Ishikawa (cell line): ENCODE data around the gene ZNHIT3.

Experiments
- CEBPB ChIP-seq: IDR thresholded peaks from 2 replicates; pipeline ENCODE4 v1.6.1; 2012
- EGR1 ChIP-seq: IDR thresholded peaks from 2 replicates; pipeline ENCODE4 v1.6.1; 2012
- RAD21 ChIP-seq: IDR thresholded peaks from 2 replicates; pipeline ENCODE4 v1.6.1; 2012; ENCODE audit warnings: low read depth

DNA sequence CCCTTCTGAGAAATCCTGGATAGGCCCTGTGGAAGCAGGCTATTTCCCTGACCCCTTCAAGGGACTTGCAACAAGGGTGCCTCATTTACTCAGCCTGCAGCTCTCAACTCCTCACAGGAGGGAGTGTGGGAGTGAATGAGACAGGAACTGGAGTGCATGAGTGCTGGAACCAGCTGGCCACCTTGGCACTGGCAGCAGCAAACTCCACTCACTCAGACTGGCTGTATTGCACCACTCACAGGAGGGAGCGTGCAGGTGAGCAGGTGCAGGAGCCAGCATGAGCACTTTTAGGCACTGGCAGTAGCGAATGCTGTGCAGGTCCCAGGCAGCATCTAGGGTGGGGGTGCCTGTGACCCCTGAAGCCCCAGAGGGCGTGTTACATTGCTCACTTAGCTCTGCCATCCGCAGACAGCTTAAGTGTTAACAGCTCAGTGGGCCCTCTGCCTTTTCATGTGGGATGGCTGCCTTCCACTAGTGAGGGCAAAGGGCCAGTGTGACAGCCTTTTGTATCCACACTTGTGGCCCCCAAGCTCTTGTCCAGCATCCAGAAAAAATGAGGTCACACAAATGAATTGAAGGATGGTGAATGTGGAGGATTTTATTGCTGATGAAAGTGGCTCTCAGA, 11.0 kb upstream of the ZNHIT3 start:
- TF ChIP-seq CEBPB = no peak
- TF ChIP-seq EGR1 = no peak
- TF ChIP-seq RAD21 = no peak
